Measurements from ENCODE around the gene ALOX15B. TPM values are rescaled to one million over a fixed set of nuclear protein-coding genes. Genes with fewer than 3 reads are reported as not detected.

The ALOX15B gene
- total and polyA plus RNA-seq, 2 of the 13 experiments (the other 11 are each of a cell fraction or from before 2014, with no cell fraction given), result not detected

- ATAC-seq, result no peak
- H3K27ac ChIP-seq (ENCODE audit: extremely low read length, insufficient read depth, low read length), result no peak overlapping the region
- WGBS (ENCODE audit: low lambda C conversion rate), result 52% methylated on average over 5 of the region's 8 CpGs
- H3K4me2 ChIP-seq (ENCODE audit: low read depth, low read length), result no peak overlapping the region
- no peaks in the 10 kb centered on the region for H3K36me3 ChIP-seq (replicated peaks in 1 of 2; ENCODE audit: control insufficient read depth in 1 of 2, insufficient read depth in 2 of 2, low read length in 2 of 2)
- CTCF ChIA-PET (ENCODE audit: low intra/inter-chr PET ratio, low total read pairs), result no interaction called here
- in situ Hi-C loops (cut with HindIII; ENCODE audit: extremely low pct_ligation_motif_present, low pct_unique_long_range_greater_than_20kb) (no loop called here), intact Hi-C loops (cut with micrococcal nuclease; ENCODE audit: unreplicated experiment) (loop anchor here (2.0 kb wide), 1 partner anchor 42 kb away; no protein-coding TSS in a partner anchor)
- no peaks in the 10 kb centered on the region for H3K4me1 ChIP-seq (ENCODE audit: insufficient read depth, low read length)
- peaks cover 12 to 84% of the 10 kb centered on the region in 2 experiments; a peak in 4 of 5 replicates for H3K27me3 ChIP-seq (ENCODE audit: control insufficient read depth in 1 of 2, insufficient read depth in 2 of 2, low read length in 2 of 2)
- no TSS peak for BruUV-seq (replicated peaks)
- no peak overlapping the region for H2AFZ ChIP-seq (ENCODE audit: low read length)
- H3K9ac ChIP-seq (ENCODE audit: insufficient read depth, low read depth, low read length), result no peak overlapping the region
- no peak overlapping the region for H3K4me3 ChIP-seq (replicated peaks in 1 of 3; ENCODE audit: insufficient read depth in 1 of 3, low read depth in 2 of 3, low read length in 3 of 3)
- no peaks in the 10 kb centered on the region for H3K79me2 ChIP-seq (ENCODE audit: insufficient read depth, low read length)
- POLR2A ChIA-PET, result interaction anchor here (1.0 kb wide), 1 partner anchor 8 kb away, joined by 3 read pairs; no protein-coding TSS in a partner anchor
- no peaks in the 10 kb centered on the region for H4K20me1 ChIP-seq (ENCODE audit: insufficient read depth, low read length)
- H3K9me3 ChIP-seq (ENCODE audit: low read length), result no peaks in the 10 kb centered on the region
- DNase-seq (ENCODE audit: low spot score), result no peak
- TF ChIP-seq PLRG1 (conservative IDR thresholded peaks at IDR 0.05) (no peak), ZNF253 (CRISPR knock-in tag; IDR thresholded peaks at IDR 0.05; ENCODE audit: borderline replicate concordance) (no peak), ZNF781 (CRISPR knock-in tag; IDR thresholded peaks at IDR 0.05; ENCODE audit: borderline replicate concordance, not compliant biosample characterization) (no peak), CHD4 (IDR thresholded peaks at IDR 0.05; ENCODE audit: borderline replicate concordance, low read length) (no peak), CCDC6 (CRISPR knock-in tag; IDR thresholded peaks at IDR 0.05) (no peak), ZBTB43 (CRISPR knock-in tag; conservative IDR thresholded peaks at IDR 0.05) (no peak), IRF1 (CRISPR knock-in tag; IDR thresholded peaks at IDR 0.05; ENCODE audit: low read depth) (no peak), ZNF441 (CRISPR knock-in tag; IDR thresholded peaks at IDR 0.05; ENCODE audit: borderline replicate concordance) (no peak), ZSCAN30 (CRISPR knock-in tag; IDR thresholded peaks at IDR 0.05) (no peak), TEAD2 (CRISPR knock-in tag; IDR thresholded peaks at IDR 0.05) (no peak)
- FAIRE-seq, result no peak
These were observed 9.9 kb downstream of the ALOX15B start for GRCh38 chr17:8048736-8049135.
